Testis (tissue), 3 donors: Measurements from ENCODE around the gene ARHGEF37. TPM values are rescaled to one million over a fixed set of nuclear protein-coding genes. Genes with fewer than 3 reads are reported as not detected.

Experiments
- DNase-seq: peaks from one replicate; pipeline ENCODE4 v3.0.0-alpha.2; 2019
- H3K27ac ChIP-seq, 2 donors: fragments of 200-600 bp; sonication (generic); one replicate each; pipeline ENCODE4 v1.5.1; 2019
- H3K27me3 ChIP-seq: fragments of 200-600 bp; sonication (generic); one replicate; pipeline ENCODE4 v1.5.1; 2019
- H3K36me3 ChIP-seq: fragments of 200-600 bp; sonication (generic); one replicate; pipeline ENCODE4 v1.5.1; 2017; ENCODE audit warnings: low read depth; ENCODE audit errors: missing control alignments
- H3K4me1 ChIP-seq: fragments of 200-600 bp; sonication (generic); one replicate; pipeline ENCODE4 v1.5.1; 2019
- H3K4me3 ChIP-seq, 2 donors: fragments of 200-600 bp; sonication (generic); one replicate each; pipeline ENCODE4 v1.5.1; 2017 to 2019
- H3K9me3 ChIP-seq: fragments of 200-600 bp; sonication (generic); one replicate; pipeline ENCODE4 v1.5.1; 2017
- POLR2A ChIP-seq: fragments of 450-650 bp; IDR thresholded peaks from one replicate; pipeline ENCODE4 v1.6.1; 2017; ENCODE audit warnings: antibody characterized with exemption, mild to moderate bottlenecking, moderate library complexity
- WGBS, 2 donors: methylation state at CpG; one replicate each; pipeline ENCODE4 v1.1.5; 2018; 5-methylcytosine and 5-hydroxymethylcytosine counted together
- intact Hi-C: fragments of 100-400 bp; cut with DNase I; formaldehyde crosslinking; loops from one replicate; pipeline ENCODE4 v1.15.1; 2023; ENCODE audit warnings: low total_unique reads
- polyA plus RNA-seq: library from polyadenylated mRNA; stranded (reverse); fragments of 350-450 nt; fragmentation: Illumina TruSeq; extraction: RNeasy Lipid Tissue Mini Kit (QIAGEN cat#74804); gene quantifications from one replicate; pipeline ENCODE4 v1.2.3, GENCODE V29; 2014; ENCODE audit warnings: low read depth, low replicate concordance; ENCODE audit not compliant: insufficient read depth
- total RNA-seq, 2 donors: library from RNA; depleted of rRNA; stranded (reverse); fragments of >200 nt; gene quantifications; one replicate each; pipeline ENCODE4 v1.2.3, GENCODE V29; 2016
- TF ChIP-seq, protein P1 (sequence below), 3 experiments: fragments of 450-650 bp in 2 of 3; fragments of 200-600 bp in 1 of 3; sonication (generic) in 1 of 3; IDR thresholded peaks; one replicate each; pipeline ENCODE4 v1.5.1; 2016 to 2019; ENCODE audit warnings: antibody characterized with exemption in 3 of 3, mild to moderate bottlenecking in 2 of 3, moderate library complexity in 1 of 3

Gene ARHGEF37
- total and polyA plus RNA-seq, 3 donors from 2014 or later: 12.9 to 17.8 (median 13.4) TPM

- H3K4me3 ChIP-seq: no peak overlapping the region
- 94 to 95% methylated on average over 4 of the region's 4 CpGs for WGBS, 2 donors
- TF ChIP-seq, protein P1, sequence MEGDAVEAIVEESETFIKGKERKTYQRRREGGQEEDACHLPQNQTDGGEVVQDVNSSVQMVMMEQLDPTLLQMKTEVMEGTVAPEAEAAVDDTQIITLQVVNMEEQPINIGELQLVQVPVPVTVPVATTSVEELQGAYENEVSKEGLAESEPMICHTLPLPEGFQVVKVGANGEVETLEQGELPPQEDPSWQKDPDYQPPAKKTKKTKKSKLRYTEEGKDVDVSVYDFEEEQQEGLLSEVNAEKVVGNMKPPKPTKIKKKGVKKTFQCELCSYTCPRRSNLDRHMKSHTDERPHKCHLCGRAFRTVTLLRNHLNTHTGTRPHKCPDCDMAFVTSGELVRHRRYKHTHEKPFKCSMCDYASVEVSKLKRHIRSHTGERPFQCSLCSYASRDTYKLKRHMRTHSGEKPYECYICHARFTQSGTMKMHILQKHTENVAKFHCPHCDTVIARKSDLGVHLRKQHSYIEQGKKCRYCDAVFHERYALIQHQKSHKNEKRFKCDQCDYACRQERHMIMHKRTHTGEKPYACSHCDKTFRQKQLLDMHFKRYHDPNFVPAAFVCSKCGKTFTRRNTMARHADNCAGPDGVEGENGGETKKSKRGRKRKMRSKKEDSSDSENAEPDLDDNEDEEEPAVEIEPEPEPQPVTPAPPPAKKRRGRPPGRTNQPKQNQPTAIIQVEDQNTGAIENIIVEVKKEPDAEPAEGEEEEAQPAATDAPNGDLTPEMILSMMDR (IDR thresholded peaks at IDR 0.05): no peak
- no peak for TF ChIP-seq POLR2A
- no peak overlapping the region for H3K27ac ChIP-seq
- H3K4me1 ChIP-seq: peaks cover 14% of the 10 kb centered on the region
- intact Hi-C loops: no loop called here
- H3K9me3 ChIP-seq: no peaks in the 10 kb centered on the region
- no peaks in the 10 kb centered on the region for H3K27me3 ChIP-seq
- no peaks in the 10 kb centered on the region for H3K36me3 ChIP-seq
- no peak for DNase-seq
Measured at GRCh38 chr5:149599375-149599774, 18.1 kb downstream of the ARHGEF37 start.

GRCh38 chr5:149600932-149601331 lies 19.6 kb downstream of the ARHGEF37 start:
- Histone ChIP-seq H3K36me3 (no peaks in the 10 kb centered on the region), H3K27me3 (no peaks in the 10 kb centered on the region), H3K9me3 (no peaks in the 10 kb centered on the region), H3K4me1 (peaks cover 16% of the 10 kb centered on the region), H3K27ac (no peak overlapping the region), H3K4me3 (no peak overlapping the region)
- intact Hi-C loops: no loop called here
- no peak for DNase-seq
- 84% methylated on average over 3 of the region's 3 CpGs for WGBS, 2 donors
- TF ChIP-seq POLR2A: no peak
- TF ChIP-seq, protein P1 (IDR thresholded peaks at IDR 0.05): no peak

DNA sequence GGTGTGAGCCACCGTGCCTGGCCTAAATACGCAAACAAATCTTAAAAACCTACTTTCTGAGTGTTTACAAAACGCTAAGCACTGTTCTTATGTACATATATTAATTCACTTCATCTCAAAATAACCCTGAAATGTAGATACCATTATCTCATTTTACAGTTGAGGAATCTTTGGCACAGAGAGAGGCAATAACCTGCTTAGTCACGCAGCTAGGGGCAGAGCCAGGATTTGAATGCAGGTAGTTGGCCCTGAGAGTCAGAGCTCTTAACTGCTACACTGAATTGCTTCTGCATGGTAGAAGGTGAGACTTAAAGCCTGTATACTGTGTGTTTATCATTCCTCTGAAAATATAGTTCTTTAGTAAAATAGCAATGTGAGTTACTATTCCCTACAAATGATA lies 21.9 kb downstream of the ARHGEF37 start:
- no peaks in the 10 kb centered on the region for H3K9me3 ChIP-seq
- intact Hi-C loops: no loop called here
- H3K27me3 ChIP-seq: no peaks in the 10 kb centered on the region
- H3K36me3 ChIP-seq: no peaks in the 10 kb centered on the region
- TF ChIP-seq POLR2A: no peak
- TF ChIP-seq, protein P1 (IDR thresholded peaks at IDR 0.05): no peak
- DNase-seq: no peak
- H3K27ac ChIP-seq: no peak overlapping the region
- WGBS, 2 donors: 84 to 93% methylated on average over 4 of the region's 4 CpGs
- H3K4me3 ChIP-seq: no peak overlapping the region
- peaks cover 6% of the 10 kb centered on the region for H3K4me1 ChIP-seq

GRCh38 chr5:149603920-149604319 lies 22.6 kb downstream of the ARHGEF37 start:
- Histone ChIP-seq H3K9me3 (no peaks in the 10 kb centered on the region), H3K36me3 (no peaks in the 10 kb centered on the region), H3K27ac (no peak overlapping the region), H3K27me3 (no peaks in the 10 kb centered on the region), H3K4me3 (no peak overlapping the region), H3K4me1 (peaks cover 6% of the 10 kb centered on the region)
- intact Hi-C loops: no loop called here
- DNase-seq: no peak
- 91 to 92% methylated on average over 2 of the region's 2 CpGs for WGBS, 2 donors
- TF ChIP-seq, protein P1 (IDR thresholded peaks at IDR 0.05): no peak
- no peak for TF ChIP-seq POLR2A

- intact Hi-C loops: no loop called here
- H3K27me3 ChIP-seq: no peaks in the 10 kb centered on the region
- DNase-seq: no peak
- WGBS, 2 donors: 88 to 98% methylated on average over 1 of the region's 1 CpG
- no peaks in the 10 kb centered on the region for H3K36me3 ChIP-seq
- H3K4me1 ChIP-seq: peaks cover 6% of the 10 kb centered on the region
- no peaks in the 10 kb centered on the region for H3K9me3 ChIP-seq
- TF ChIP-seq POLR2A: no peak
- TF ChIP-seq, protein P1 (IDR thresholded peaks at IDR 0.05): no peak
- H3K27ac ChIP-seq: no peak overlapping the region
- H3K4me3 ChIP-seq: no peak overlapping the region
Measured at GRCh38 chr5:149604321-149604720, 23.0 kb downstream of the ARHGEF37 start.
